IMR-90 (cell line): ENCODE results near the gene MPZL1. TPM values are rescaled to one million over a fixed set of nuclear protein-coding genes. Genes with fewer than 3 reads are reported as not detected.

Source experiments
- ATAC-seq: fragments of 200-7000 bp; cut with Tn5 transposase; 2 replicates; pipeline ENCODE4 v1.9.1; 2020; ENCODE audit warnings: low read depth, mild to moderate bottlenecking, moderate library complexity
- BruUV-seq: library from RNA; stranded (reverse); fragments of 400-500 nt; replicated peaks from 2 replicates; lab custom pipeline; 2021; lab: Mats Ljungman, UMichigan
- CTCF ChIA-PET: fragments of 300-600 bp; formaldehyde crosslinking; extraction: SDS; loops from one replicate; lab custom pipeline; 2021; ENCODE audit warnings: antibody characterized with exemption; lab: Yijun Ruan, JAX
- POLR2A ChIA-PET: fragments of 300-600 bp; sonication (Branson Sonifier 250); formaldehyde crosslinking; loops from one replicate; lab custom pipeline; 2022; ENCODE audit warnings: antibody characterized with exemption; ENCODE audit not compliant: unreplicated experiment; lab: Charles Lee
- DNase-seq: peaks from one replicate; pipeline ENCODE4 v3.0.0; 2013
- H2AFZ ChIP-seq: replicated peaks from 2 replicates; pipeline ENCODE3; 2013; ENCODE audit warnings: low read length, mild to moderate bottlenecking; ENCODE audit not compliant: poor library complexity
- H2AK5ac ChIP-seq: 2 replicates; pipeline ENCODE4 v1.6.1; 2013; ENCODE audit warnings: low read depth, low read length, inconsistent platforms
- H2AK9ac ChIP-seq: replicated peaks from 2 replicates; pipeline ENCODE3; 2013; ENCODE audit warnings: mild to moderate bottlenecking, low read depth, low read length, moderate library complexity; ENCODE audit not compliant: poor library complexity
- H2BK120ac ChIP-seq: 2 replicates; pipeline ENCODE4 v1.6.1; 2013; ENCODE audit warnings: low read depth, low read length, inconsistent platforms
- H2BK15ac ChIP-seq: 3 replicates; pipeline ENCODE4 v1.6.1; 2013; ENCODE audit warnings: low read depth, low read length, inconsistent platforms
- H2BK20ac ChIP-seq: 2 replicates; pipeline ENCODE4 v1.6.1; 2013; ENCODE audit warnings: low read depth, mild to moderate bottlenecking, inconsistent platforms, low read length, moderate library complexity
- H2BK5ac ChIP-seq: 2 replicates; pipeline ENCODE4 v1.6.1; 2013; ENCODE audit warnings: mild to moderate bottlenecking, low read depth, low read length, inconsistent platforms; ENCODE audit not compliant: poor library complexity, severe bottlenecking
- H3K14ac ChIP-seq: replicated peaks from 2 replicates; pipeline ENCODE4 v1.6.1; 2013; ENCODE audit warnings: low read depth, low read length, inconsistent platforms
- H3K18ac ChIP-seq: 2 replicates; pipeline ENCODE4 v1.6.1; 2013; ENCODE audit warnings: low read depth, low read length, control low read depth
- H3K23ac ChIP-seq: 2 replicates; pipeline ENCODE4 v1.6.1; 2013; ENCODE audit warnings: low read depth, low read length, inconsistent platforms
- H3K27ac ChIP-seq: 2 replicates; pipeline ENCODE4 v1.5.1; 2013; ENCODE audit warnings: mild to moderate bottlenecking, control low read depth, low read length; ENCODE audit not compliant: insufficient read depth
- H3K27me3 ChIP-seq: 2 replicates; pipeline ENCODE4 v1.6.1; 2013; ENCODE audit warnings: low read length; ENCODE audit not compliant: control insufficient read depth, insufficient read depth
- H3K36me3 ChIP-seq: 2 replicates; pipeline ENCODE4 v1.6.1; 2013; ENCODE audit warnings: low read length, mixed read lengths; ENCODE audit not compliant: control insufficient read depth, insufficient read depth
- H3K4ac ChIP-seq: 2 replicates; pipeline ENCODE4 v1.6.1; 2013; ENCODE audit warnings: low read depth, low read length, inconsistent platforms
- H3K4me1 ChIP-seq: 2 replicates; pipeline ENCODE4 v1.6.1; 2013; ENCODE audit warnings: low read length, mixed read lengths; ENCODE audit not compliant: control insufficient read depth, insufficient read depth
- H3K4me2 ChIP-seq: 2 replicates; pipeline ENCODE4 v1.6.1; 2013; ENCODE audit warnings: low read depth, mild to moderate bottlenecking, control low read depth, low read length, moderate library complexity
- H3K4me3 ChIP-seq: 2 replicates; pipeline ENCODE4 v1.5.1; 2013; ENCODE audit warnings: low read depth, mild to moderate bottlenecking, control low read depth, low read length, moderate library complexity; ENCODE audit not compliant: insufficient read depth
- H3K56ac ChIP-seq: 2 replicates; pipeline ENCODE4 v1.6.1; 2013; ENCODE audit warnings: low read length, inconsistent platforms; ENCODE audit not compliant: insufficient read depth; ENCODE audit errors: extremely low read depth
- H3K79me1 ChIP-seq, 2 experiments: 2 replicates each; pipeline ENCODE4 v1.6.1; 2013; ENCODE audit warnings: low read length in 2 of 2, inconsistent platforms in 1 of 2, low read depth in 1 of 2
- H3K9ac ChIP-seq: 2 replicates; pipeline ENCODE4 v1.6.1; 2013; ENCODE audit warnings: low read depth, low read length, control low read depth
- H3K9me1 ChIP-seq: 2 replicates; pipeline ENCODE4 v1.6.1; 2013; ENCODE audit warnings: low read length, inconsistent platforms; ENCODE audit not compliant: insufficient read depth
- H3K9me3 ChIP-seq: 2 replicates; pipeline ENCODE4 v1.6.1; 2013; ENCODE audit warnings: low read length; ENCODE audit not compliant: control insufficient read depth, insufficient read depth
- H4K20me1 ChIP-seq: 2 replicates; pipeline ENCODE4 v1.6.1; 2013; ENCODE audit warnings: low read length, inconsistent platforms; ENCODE audit not compliant: insufficient read depth
- H4K5ac ChIP-seq: 2 replicates; pipeline ENCODE4 v1.6.1; 2013; ENCODE audit warnings: mild to moderate bottlenecking, low read depth, low read length, control low read depth
- H4K8ac ChIP-seq, 2 experiments: 2 replicates each; pipeline ENCODE4 v1.6.1; 2013; ENCODE audit warnings: low read depth in 2 of 2, low read length in 2 of 2, control low read depth in 1 of 2, inconsistent platforms in 1 of 2
- H4K91ac ChIP-seq: 2 replicates; pipeline ENCODE4 v1.6.1; 2013; ENCODE audit warnings: low read depth, low read length, inconsistent platforms; ENCODE audit not compliant: insufficient read depth
- BHLHE40 ChIP-seq: fragments of 150-350 bp; IDR thresholded peaks from 2 replicates; pipeline ENCODE4 v1.6.1; 2016; ENCODE audit warnings: mild to moderate bottlenecking, low read depth, low read length
- FOS ChIP-seq: fragments of 150-350 bp; IDR thresholded peaks from 2 replicates; pipeline ENCODE4 v1.6.1; 2016; ENCODE audit warnings: low read depth, low read length
- MAZ ChIP-seq: IDR thresholded peaks from 2 replicates; pipeline ENCODE4 v1.6.1; 2012; ENCODE audit warnings: low read depth, mild to moderate bottlenecking, low read length, improper control_type of control experiment, moderate library complexity, borderline replicate concordance
- MXI1 ChIP-seq: IDR thresholded peaks from 2 replicates; pipeline ENCODE4 v1.6.1; 2012; ENCODE audit warnings: low read depth, mild to moderate bottlenecking, low read length, moderate library complexity, borderline replicate concordance
- POLR2A ChIP-seq: IDR thresholded peaks from 2 replicates; pipeline ENCODE4 v1.6.1; 2012; ENCODE audit warnings: mild to moderate bottlenecking, low read depth, low read length
- RCOR1 ChIP-seq: IDR thresholded peaks from 2 replicates; pipeline ENCODE4 v1.6.1; 2012; ENCODE audit warnings: mild to moderate bottlenecking, low read length, improper control_type of control experiment; ENCODE audit not compliant: insufficient replicate concordance
- WGBS, 2 experiments: methylation state at CpG; one replicate each; pipeline versions ENCODE4 v1.1.5 to v1.1.7; 2013; ENCODE audit warnings: missing lambda C conversion rate in 2 of 2; ENCODE audit not compliant: insufficient read length in 1 of 2; ENCODE audit errors: extremely low coverage in 2 of 2; 5-methylcytosine and 5-hydroxymethylcytosine counted together
- dilution Hi-C: fragments of 300-500 bp; cut with HindIII; formaldehyde crosslinking; loops from one replicate; pipeline ENCODE4 v1.14.3; 2018; ENCODE audit warnings: low sequenced_read_pairs; ENCODE audit not compliant: unreplicated experiment
- in situ Hi-C: fragments of 300-500 bp; cut with MboI; formaldehyde crosslinking; loops from 3 replicates; pipeline ENCODE4 v1.14.3; 2019; ENCODE audit warnings: low sequenced_read_pairs, inconsistent platforms, mixed read lengths
- intact Hi-C: fragments of 100-400 bp; cut with micrococcal nuclease; formaldehyde crosslinking; loops from 2 replicates; pipeline ENCODE4 v1.10.0; 2022
- polyA plus RNA-seq, 3 experiments: library from polyadenylated mRNA; depleted of rRNA; stranded (reverse); fragments of >200 nt; gene quantifications; 2 replicates each; pipeline ENCODE4 v1.2.3, GENCODE V29; 2012; ENCODE audit warnings: low replicate concordance in 1 of 3
- total RNA-seq: library from RNA; depleted of rRNA; stranded (reverse); fragments of >200 nt; gene quantifications from 2 replicates; pipeline ENCODE4 v1.2.3, GENCODE V29; 2012

MPZL1 gene
- total and polyA plus RNA-seq, 2 of the 4 experiments (the other 2 are of a cell fraction), result 55.3 to 87.3 TPM

DNA sequence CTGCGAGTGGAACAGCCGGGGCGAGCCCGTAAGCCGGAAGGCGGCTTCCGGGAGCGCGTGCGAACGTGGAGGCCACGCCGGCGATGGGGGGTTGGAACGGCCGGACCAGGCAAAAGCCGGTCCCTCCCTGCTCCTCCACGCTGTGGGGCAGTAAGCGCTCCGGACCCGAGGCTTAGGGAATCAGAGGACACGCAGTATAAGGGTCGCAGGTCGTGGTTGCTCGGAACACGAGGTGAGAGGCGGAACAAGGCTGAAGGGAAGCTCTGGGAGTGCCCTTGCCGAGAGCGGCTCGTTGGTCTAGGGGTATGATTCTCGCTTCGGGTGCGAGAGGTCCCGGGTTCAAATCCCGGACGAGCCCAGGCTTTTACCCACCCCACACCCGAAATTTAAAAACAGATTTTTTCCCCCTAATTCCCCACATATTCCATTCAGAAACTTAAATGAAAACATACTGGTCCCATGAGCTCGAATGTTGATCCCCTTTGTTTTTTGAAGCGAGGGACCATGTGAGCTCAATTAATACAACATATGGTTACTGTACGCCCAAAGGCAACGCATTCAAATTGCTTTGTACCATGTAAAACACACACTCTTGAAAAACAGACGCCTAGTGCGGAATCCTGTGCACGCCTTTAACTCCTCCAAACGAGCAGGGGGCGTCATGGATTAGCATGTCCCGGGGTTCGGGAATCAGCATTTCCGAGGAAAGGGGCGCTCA, 7.2 kb upstream of the MPZL1 start:
- Histone ChIP-seq H2AK5ac (no peak overlapping the region; the same call in 1 of the 2 replicates), H3K14ac (peak overlapping the region; percentile 77), H3K4me2 (peak overlapping the region; percentile 79), H3K27me3 (peaks cover 4% of the 10 kb centered on the region; the same call in 1 of the 2 replicates), H3K9me1 (no peaks in the 10 kb centered on the region), H3K56ac (peak overlapping the region; percentile 87), H3K36me3 (no peaks in the 10 kb centered on the region), H4K5ac (peak overlapping the region; percentile 23), H2BK20ac (peak overlapping the region; percentile 47), H2BK15ac (peak overlapping the region; percentile 40; the same call in 1 of the 3 replicates), H3K18ac (peak overlapping the region; percentile 57), H4K91ac (peak overlapping the region; percentile 95), H2AK9ac (peak overlapping the region; percentile 95), H3K9ac (peak overlapping the region; percentile 75), H3K9me3 (no peaks in the 10 kb centered on the region), H3K23ac (peak overlapping the region; percentile 75; the same call in 1 of the 2 replicates), H2BK120ac (peak overlapping the region; percentile 91), H3K27ac (peak overlapping the region; percentile 86), H3K79me1 (no peaks in the 10 kb centered on the region), H3K4me3 (peak overlapping the region; percentile 53), H4K8ac (peak overlapping the region; percentile 27 to 90), H3K4me1 (no peaks in the 10 kb centered on the region), H3K4ac (peak overlapping the region; percentile 90), H2AFZ (peak overlapping the region; percentile 97), H2BK5ac (peak overlapping the region; percentile 79), H4K20me1 (no peaks in the 10 kb centered on the region)
- dilution Hi-C loops (no loop called here), intact Hi-C loops (loop anchor here (5.0 kb wide), 1 partner anchor 463 kb away; the partner anchor contains the start of gene TIPRL), in situ Hi-C loops (loop anchor here (10.0 kb wide), 1 partner anchor 370 kb away; no protein-coding TSS in a partner anchor)
- ChIA-PET POLR2A (interaction anchor here (0.5 to 0.6 kb wide), 3 partner anchors 222 to 606 kb away, joined by 4 to 7 read pairs (median 4); partner anchors contain the start of genes DCAF6 and MPC2), CTCF (interaction anchor here (0.8 to 2.5 kb wide), 9 partner anchors 8 to 269 kb away, joined by 3 to 10 read pairs (median 3); no protein-coding TSS in a partner anchor)
- ATAC-seq (peak; percentile 79), DNase-seq (peak; percentile 75)
- no TSS peak for BruUV-seq
- WGBS, 2 experiments, result 1% methylated on average over 24 of the region's 50 CpGs; no CpG with 5 or more reads in 1 of the 2 experiments
- peak; percentile 8; the same call in 1 of the 2 replicates for TF ChIP-seq MAZ
- 0 out of 2 replicates have a peak, but pooled peaks have one; percentile 23 for TF ChIP-seq BHLHE40
- TF ChIP-seq MXI1, result peak; percentile 77; the same call in 1 of the 2 replicates
- TF ChIP-seq FOS, result peak; percentile 91
- peak; percentile 71 for TF ChIP-seq POLR2A
- TF ChIP-seq RCOR1, result no peak
